HUDEP-2 (cell line): ENCODE data around the gene CUX1.

Experiments used
- DNase-seq, 76 experiments: peaks; one replicate each; lab custom pipeline; 2025; ENCODE audit not compliant: unreplicated experiment in 76 of 76; lab: John Stamatoyannopoulos, UW

The CUX1 gene

DNA sequence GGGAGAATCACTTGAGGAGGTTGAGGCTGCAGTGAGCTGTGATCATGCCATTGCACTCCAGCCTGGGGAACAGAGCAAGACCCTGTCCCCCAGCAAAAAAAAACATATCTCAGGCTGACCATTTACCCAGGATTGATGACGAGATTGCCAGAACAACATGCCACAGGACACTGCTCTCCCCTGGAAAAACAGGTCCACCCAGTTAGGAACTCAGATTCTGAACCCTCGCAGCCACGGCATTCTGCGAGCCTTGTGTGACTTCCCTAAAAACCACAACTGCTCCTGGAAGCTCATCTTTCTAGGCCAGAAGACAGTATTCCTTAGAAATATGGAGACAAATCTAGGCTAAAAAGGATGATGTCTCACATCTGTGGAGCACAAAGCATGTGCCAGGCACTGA is 427.2 kb downstream of the CUX1 start:
- no peak for DNase-seq

DNA sequence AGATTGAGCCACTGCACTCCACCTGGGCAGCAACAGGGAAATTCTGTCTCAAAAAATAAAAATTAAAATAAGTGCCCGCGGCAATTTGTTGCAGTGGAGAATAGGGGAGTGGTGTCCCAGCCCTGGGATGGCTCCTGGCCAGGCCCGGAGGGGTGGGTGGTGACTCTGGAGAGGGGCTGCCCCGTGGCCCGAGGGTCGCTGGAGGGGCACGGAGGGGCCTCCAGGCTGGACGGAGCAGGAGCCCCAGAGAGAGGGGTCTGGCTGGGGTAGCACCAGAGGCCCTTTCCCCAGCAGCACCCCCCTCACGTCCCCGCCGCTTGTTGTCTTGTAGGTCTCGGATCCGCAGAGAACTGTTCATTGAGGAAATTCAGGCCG is 430.6 kb downstream of the CUX1 start:
- no peak for DNase-seq

DNA sequence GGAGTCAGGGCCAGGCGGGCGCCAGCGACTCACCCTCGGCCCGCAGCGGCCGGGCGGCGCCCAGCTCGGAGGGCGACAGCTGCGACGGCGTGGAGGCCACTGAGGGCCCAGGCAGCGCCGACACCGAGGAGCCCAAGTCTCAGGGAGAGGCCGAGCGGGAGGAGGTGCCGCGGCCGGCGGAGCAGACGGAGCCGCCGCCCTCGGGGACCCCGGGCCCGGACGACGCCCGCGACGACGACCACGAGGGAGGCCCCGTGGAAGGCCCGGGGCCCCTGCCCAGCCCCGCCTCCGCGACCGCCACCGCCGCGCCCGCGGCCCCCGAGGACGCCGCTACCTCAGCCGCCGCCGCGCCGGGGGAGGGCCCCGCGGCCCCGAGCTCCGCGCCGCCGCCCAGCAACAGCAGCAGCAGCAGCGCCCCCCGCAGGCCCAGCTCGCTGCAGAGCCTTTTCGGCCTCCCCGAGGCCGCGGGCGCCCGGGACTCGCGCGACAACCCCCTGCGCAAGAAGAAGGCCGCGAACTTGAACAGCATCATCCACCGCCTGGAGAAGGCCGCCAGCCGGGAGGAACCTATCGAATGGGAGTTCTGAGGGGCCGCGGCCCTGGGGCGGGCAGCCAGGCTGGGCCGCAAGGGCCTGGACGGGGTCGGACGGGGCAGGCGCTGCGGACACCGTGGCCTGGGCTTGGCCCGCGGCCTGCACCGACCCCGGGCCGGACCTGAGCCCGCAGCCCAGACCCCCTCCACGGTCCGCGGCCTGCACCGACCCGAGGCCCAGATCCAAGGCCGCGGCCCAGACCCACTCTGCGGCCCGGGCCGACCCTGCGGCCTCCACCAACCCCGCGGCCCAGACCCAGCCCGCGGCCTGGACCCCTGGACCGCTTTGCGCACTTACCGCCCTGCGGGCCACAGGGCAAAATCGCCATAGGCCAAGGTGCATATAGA is 431.3 kb downstream of the CUX1 start:
- no peak for DNase-seq

- no peak for DNase-seq
Observed at GRCh38 chr7:102251531-102252365, 434.3 kb downstream of the CUX1 start.

- peak in 16 of 76 experiments; percentile 1 to 40 (median 14) for DNase-seq
Observed at GRCh38 chr7:102252366-102252982, 435.0 kb downstream of the CUX1 start.

DNA sequence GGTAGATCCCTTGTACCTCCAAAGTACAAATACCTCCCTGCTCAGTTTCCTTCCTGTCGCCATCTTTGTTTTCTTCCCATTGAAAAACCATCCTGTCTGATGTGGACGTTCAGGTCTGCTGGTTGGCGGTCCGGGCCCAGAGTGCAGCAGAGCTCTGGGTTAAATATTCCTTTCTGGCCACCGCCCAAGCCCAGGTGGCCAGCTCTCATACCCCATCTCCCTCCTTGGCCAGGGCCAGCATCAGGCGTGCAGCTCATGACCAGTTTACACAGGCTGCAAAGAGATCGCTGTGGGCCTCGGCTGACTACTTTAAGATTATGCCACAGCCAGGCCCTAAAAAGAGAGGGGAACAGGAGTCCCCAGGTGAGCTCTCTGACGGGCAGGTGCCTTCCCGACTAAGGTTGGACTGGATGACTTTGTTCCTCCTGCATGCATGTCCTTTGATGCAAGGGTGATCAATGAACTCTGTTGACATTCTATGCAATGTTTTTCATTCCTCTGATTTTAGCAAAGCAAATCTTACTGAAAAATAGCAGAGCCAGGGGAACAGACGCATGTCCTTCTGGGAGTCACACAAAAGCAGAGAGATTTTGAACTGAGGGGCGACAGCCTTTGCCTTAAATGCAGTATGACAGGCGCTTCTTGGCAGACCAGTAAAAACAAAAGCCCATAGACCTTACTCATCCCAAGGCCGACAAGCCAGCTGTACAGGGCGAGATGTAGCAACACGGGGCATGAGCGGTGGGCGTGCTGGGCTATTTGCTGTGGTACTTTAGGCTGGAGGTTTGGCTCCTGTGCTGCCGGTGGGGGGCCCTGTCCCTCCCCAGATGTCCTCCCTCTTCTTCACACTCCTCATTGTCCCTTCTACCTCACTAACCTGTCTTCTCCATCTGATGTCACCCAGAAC is 435.9 kb downstream of the CUX1 start:
- no peak for DNase-seq

GRCh38 chr7:102253973-102254370 is 436.5 kb downstream of the CUX1 start:
- no peak for DNase-seq

GRCh38 chr7:102254521-102254920 is 437.1 kb downstream of the CUX1 start:
- DNase-seq = no peak

DNA sequence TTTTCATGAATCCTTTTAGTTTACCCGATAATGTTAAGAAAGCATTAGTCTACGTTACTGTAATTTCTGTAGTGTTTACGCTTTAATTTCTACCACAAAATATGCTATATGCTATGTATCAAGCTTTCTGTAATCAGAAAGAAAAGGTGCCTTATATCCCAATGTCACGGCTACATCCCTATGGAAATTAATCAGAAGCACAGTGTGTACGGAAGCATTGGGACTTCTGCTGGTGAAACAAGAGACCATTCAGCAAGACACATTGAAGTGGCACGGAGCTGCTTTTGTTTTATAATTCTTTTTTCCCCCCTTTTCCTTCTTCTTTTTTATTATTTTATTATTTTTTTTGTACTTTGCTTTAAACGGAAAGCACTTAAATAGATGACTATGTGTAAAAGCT is 438.1 kb downstream of the CUX1 start:
- DNase-seq = no peak

- no peak for DNase-seq
Observed at GRCh38 chr7:102255916-102256315, 438.5 kb downstream of the CUX1 start.

- DNase-seq = no peak
Observed at GRCh38 chr7:102258073-102258748, 440.8 kb downstream of the CUX1 start.

DNA sequence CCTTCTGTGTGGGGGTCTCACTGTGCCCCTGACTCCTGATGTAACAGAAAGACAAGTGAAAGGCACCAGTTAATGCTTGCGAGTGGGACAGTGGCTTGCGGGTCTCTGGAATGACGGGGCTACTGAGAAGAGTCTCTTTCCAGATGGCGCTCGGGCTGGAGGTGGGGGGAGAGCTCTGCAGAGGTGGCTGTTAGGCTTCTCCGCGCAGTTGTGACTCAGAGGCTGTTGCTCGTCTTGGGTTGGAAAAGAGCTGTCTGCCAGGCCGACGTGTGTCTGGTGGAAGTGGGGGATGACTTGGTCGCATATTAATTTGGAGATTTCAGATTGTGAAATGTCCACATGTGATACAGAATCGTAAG is 441.3 kb downstream of the CUX1 start:
- no peak for DNase-seq

- no peak for DNase-seq
Observed at GRCh38 chr7:102260856-102261255, 443.4 kb downstream of the CUX1 start.

DNA sequence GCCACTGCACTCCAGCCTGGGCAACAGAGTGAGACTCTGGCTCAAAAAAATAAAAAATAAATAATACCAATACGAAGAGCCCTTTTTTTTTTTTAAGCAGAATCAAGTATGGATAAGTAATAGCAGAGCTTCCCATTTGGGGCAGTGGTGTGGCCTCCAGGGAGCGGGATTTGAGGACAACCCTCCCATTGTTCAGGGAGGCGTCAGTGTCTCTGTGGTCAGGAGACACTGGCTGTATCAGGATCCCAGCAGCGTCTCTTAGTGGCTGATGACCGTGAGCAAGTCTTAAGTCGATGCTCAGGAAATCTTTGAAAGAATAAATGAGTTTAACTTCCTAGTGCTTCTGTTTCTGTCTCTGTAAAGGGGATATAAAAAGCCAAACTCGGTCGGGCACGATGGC is 444.0 kb downstream of the CUX1 start:
- DNase-seq = no peak

GRCh38 chr7:102262546-102262945 is 445.1 kb downstream of the CUX1 start:
- DNase-seq = no peak

DNA sequence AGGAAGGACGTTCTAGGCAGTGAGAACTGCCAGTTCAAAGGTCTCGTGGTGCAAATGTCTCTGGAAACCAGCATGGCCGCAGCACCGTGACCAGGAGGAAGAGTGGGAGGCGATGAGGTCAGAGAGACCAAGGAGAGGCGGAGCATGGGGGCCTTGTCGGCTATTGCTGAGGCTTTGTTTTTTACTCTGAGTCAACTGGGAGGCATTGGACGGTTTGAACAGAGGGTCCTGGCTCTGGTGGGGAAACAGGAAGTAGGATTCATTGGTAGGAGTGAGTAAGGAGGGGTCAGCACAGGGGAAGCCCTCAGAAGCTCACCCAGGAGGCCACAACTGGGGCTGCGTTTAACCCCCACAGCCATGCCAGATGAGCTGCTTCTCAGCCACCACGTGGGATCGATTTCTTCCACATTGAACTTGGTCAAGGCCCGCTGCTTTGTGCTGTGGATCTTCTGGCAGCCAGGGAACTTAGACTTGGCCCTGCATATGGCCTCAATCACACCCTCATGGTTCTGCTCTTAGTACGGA is 447.0 kb downstream of the CUX1 start:
- DNase-seq = no peak

DNA sequence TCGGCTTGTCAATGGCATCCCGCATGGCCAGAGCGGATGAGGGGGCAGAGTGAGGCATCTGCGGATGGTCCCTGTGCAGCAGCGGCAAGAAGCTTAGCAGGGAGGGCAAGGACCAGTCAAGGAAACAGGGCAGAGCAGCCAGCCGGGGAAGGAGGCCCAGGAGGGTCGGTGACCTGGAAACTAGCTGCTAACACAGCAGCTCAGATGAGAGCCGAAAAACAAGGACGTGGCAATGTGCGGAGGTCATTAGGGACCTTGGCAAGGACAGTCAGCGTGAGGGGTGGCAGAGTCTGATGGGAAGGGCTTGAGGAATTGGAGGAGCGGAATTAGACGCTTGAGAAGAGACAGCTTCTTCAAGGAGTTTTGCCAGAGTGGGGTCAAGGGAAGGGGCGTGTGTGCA is 449.1 kb downstream of the CUX1 start:
- no peak for DNase-seq

DNA sequence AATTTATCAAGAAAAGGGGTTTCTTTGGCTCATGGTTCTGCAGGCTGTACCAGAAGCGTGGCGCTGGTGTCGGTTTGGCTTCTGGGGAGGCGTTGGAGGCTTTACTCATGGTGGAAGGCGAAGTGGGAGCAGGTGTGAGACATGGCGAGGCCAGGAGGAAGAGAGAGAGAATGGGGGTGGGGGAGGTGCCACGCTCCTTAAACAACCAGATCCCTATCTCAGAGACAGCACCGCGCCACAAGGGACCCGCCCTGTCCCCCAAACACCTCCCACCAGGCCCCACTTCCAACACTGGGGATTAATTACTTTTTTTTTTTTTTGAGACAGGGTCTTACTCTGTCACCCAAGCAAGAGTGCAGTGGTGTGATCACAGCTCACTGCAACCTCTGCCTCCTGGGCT is 451.2 kb downstream of the CUX1 start:
- no peak for DNase-seq

GRCh38 chr7:102270178-102270887 is 452.9 kb downstream of the CUX1 start:
- no peak for DNase-seq
